ENCODE results near the gene FCRLA. TPM values are rescaled to one million over a fixed set of nuclear protein-coding genes. Genes with fewer than 3 reads are reported as not detected.
A peak's percentile ranks its signal among the peaks of the same experiment; 100 is the strongest.
"Not testable (repeated sequence)": the region's sequence is repeated elsewhere in the genome, so short reads cannot be mapped to it uniquely, and the experiment has no call there.

The FCRLA gene
- total RNA-seq, 2 experiments from 2014 or later = 0.35 to 0.56 TPM

DNA sequence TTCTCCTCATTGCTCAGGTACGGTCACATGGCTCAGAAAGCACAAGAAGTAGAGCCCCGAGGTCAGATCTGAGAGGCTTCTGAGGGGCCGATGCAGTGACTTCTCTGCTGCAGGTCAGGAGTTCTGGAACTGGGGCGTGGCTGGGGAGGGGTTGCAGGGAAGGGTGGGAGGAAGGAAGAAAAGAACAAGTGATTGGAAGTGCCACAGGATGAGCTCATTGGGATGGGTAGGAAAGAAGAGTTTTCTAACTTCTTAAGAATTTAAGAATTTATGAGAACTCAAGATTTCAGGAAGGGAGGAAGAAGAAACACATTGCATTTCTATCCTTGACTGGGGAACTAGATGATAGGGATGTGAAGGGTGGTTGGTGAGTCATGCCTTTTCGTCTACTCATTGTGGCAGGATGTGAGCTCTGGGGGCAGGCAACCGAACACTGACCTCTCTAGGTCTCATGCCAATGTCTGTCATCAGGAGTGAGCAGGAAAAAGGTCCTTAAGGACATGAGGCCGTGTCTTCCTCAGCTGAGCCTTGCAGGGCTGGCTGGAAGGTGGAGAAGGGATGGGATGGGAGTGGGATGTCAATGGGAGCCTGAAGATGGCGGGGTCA is 14.8 kb downstream of the FCRLA start:
- no peak for DNase-seq
- peaks cover 32% of the 10 kb centered on the region for H3K4me1 Mint-ChIP-seq
- H3K27ac Mint-ChIP-seq = no peak overlapping the region
- H3K36me3 Mint-ChIP-seq = no peaks in the 10 kb centered on the region
- H3K9me3 Mint-ChIP-seq = no peaks in the 10 kb centered on the region
- H3K27me3 Mint-ChIP-seq = peaks cover 30% of the 10 kb centered on the region
- H3K4me3 Mint-ChIP-seq = no peak overlapping the region

DNA sequence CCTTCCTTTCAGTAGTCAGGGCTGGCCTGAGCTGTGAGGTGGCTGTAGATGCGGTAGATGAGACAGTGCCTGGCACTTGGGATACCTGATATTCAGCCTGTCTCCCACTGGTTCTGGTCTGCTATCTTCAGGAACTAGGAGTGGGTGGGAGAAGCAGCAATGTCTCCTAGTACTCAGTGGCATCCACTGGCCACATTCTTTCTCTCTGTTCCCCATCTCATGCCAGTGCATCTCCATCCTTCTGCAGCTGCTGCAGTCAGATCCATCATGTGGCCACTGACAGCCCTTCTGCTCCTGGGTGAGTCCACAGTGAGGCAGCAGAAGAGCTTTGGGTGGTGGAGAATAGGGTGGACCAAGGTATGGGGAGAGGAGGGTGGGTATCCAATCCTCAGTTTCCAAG is 15.4 kb downstream of the FCRLA start:
- Mint-ChIP-seq H3K36me3 (no peaks in the 10 kb centered on the region), H3K27me3 (peaks cover 30% of the 10 kb centered on the region), H3K27ac (no peak overlapping the region), H3K9me3 (no peaks in the 10 kb centered on the region), H3K4me1 (peaks cover 32% of the 10 kb centered on the region), H3K4me3 (no peak overlapping the region)
- DNase-seq = no peak

DNA sequence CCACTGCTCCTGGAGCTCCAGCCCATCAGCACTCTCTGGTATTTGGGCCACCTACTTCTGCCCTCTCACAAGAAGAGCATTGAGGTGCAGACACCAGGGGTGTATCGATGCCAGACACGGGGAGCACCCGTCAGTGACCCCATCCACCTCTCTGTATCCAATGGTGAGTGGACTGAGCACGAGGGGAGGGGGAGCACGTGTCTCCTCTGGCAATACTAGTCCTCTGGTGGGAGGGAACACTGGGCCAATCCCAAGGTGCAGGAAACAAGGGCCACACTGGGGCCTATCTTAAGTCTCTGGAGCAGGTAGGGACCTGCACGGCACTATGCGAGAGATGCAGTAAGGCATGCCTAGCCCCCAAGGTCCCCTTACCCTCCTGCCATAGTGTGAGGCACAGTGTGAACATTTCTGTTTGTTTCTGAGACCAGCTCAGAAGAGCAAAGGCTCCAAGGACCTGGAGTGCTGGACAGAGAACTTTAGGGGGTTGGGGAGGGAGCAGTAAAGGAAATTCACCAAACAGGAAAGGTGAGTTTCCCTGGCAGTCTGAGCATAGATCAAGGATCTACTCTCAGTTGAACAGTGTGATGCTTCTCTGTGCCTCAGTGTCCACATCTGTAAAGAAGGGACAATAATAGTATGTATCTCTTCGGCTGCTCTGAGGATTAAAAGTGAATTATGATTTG is 16.6 kb downstream of the FCRLA start:
- H3K27me3 Mint-ChIP-seq = peaks cover 27% of the 10 kb centered on the region
- peaks cover 42% of the 10 kb centered on the region for H3K4me1 Mint-ChIP-seq
- H3K9me3 Mint-ChIP-seq = no peaks in the 10 kb centered on the region
- no peak overlapping the region for H3K27ac Mint-ChIP-seq
- H3K36me3 Mint-ChIP-seq = no peaks in the 10 kb centered on the region
- no peak for DNase-seq
- H3K4me3 Mint-ChIP-seq = no peak overlapping the region

DNA sequence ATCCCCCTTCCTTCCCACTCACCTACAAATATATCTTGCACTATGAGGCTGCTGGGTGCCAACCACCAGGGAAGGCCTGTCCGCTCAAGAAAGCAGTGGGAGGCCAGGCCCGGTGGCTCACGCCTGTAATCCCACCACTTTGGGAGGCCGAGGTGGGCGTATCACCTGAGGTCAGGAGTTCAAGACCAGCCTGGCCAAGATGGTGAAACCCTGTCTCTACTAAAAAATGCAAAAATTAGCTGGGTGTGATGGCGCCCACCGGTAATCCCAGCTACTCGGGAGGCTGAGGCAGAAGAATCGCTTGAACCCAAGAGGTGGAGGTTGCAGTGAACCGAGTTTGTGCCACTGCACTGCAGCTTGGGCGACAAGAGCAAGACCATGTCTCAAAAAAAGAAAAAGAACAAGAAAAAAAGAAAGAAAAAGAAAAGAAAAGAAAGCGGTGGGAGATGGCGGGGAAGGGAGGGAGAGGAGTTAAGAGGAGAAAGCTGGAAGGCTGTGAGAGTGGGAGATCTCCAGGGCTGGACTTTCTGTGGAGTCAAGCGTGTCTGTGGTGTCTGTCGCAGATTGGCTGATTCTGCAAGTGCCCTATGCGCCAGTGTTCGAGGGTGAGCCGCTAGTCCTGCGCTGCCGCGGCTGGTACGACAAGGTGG is 18.4 kb downstream of the FCRLA start:
- H3K36me3 Mint-ChIP-seq, H3K9me3 Mint-ChIP-seq, DNase-seq: not testable (repeated sequence)
- Mint-ChIP-seq H3K4me3 (peak overlapping the region; percentile 93), H3K27ac (peak overlapping the region; percentile 82), H3K27me3 (peaks cover 27% of the 10 kb centered on the region), H3K4me1 (peaks cover 52% of the 10 kb centered on the region)

DNA sequence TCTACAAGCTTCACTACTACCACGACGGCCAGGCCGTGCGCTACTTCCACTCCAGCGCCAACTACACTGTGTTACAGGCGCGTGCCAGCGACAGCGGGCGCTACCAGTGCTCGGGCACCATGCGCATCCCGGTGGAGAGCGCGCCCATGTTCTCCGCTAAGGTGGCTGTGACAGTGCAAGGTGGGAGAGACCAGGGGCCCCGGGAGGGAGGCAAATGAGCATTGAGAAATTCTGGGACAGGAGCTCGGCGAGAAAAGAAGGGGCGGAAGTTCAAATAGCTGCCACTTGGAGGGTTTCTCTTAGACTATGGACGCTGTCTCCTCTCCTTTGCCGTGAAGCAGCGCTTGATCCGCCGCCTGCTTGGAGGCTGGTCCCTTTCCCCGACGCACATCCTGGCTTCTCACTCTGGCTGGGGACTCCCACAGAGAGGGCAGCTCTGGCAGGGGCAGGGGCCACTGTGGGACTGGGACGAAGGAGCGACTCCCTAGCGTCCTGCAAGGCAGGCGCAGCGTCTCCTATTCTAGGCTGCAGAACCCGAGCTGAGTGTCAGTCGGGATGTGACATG is 19.0 kb downstream of the FCRLA start:
- peaks cover 58% of the 10 kb centered on the region for H3K4me1 Mint-ChIP-seq

DNA sequence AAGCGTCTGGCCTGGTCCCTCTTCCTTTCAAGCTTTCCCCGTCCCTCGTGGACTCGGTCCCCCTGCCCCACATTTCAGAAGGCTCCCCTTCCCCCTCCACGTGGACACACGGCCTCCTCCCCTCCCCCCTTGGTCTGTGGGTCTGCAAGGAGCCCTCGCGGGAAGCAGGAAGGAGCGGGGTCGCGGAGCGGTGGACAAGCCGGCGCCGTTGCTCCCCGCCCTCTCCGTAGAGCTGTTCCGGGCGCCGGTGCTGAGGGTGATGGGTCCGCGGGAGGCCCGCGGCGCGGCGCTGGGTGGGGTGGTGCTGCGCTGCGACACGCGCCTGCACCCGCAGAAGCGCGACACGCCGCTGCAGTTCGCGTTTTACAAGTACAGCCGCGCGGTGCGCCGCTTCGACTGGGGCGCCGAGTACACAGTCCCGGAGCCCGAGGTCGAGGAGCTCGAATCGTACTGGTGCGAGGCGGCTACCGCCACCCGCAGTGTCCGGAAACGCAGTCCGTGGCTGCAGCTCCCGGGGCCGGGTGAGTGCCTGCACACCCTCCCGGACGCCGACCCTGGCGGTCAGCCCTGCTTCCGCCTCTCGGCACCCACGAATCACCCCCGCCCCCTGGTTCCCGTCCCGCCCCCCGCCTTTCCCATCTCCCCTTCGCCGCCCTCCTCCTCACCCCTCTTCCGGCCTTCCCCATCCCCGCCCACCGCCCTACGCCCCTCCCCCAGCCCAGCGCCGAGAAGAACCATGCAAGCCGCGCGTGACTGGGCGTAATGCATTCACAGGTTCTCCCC is 19.6 kb downstream of the FCRLA start:
- Mint-ChIP-seq H3K27ac (peak overlapping the region; percentile 82), H3K36me3 (no peaks in the 10 kb centered on the region), H3K4me3 (peak overlapping the region; percentile 93), H3K9me3 (no peaks in the 10 kb centered on the region), H3K4me1 (peaks cover 62% of the 10 kb centered on the region), H3K27me3 (peaks cover 26% of the 10 kb centered on the region)
- DNase-seq = peak; percentile 65

More for the DNA sequence above, 19.0 kb downstream of the FCRLA start:
- peaks cover 27% of the 10 kb centered on the region for H3K27me3 Mint-ChIP-seq
- H3K27ac Mint-ChIP-seq = peak overlapping the region; percentile 82
- peak; percentile 40 for DNase-seq
- no peaks in the 10 kb centered on the region for H3K36me3 Mint-ChIP-seq
- peak overlapping the region; percentile 93 for H3K4me3 Mint-ChIP-seq
- no peaks in the 10 kb centered on the region for H3K9me3 Mint-ChIP-seq

DNA sequence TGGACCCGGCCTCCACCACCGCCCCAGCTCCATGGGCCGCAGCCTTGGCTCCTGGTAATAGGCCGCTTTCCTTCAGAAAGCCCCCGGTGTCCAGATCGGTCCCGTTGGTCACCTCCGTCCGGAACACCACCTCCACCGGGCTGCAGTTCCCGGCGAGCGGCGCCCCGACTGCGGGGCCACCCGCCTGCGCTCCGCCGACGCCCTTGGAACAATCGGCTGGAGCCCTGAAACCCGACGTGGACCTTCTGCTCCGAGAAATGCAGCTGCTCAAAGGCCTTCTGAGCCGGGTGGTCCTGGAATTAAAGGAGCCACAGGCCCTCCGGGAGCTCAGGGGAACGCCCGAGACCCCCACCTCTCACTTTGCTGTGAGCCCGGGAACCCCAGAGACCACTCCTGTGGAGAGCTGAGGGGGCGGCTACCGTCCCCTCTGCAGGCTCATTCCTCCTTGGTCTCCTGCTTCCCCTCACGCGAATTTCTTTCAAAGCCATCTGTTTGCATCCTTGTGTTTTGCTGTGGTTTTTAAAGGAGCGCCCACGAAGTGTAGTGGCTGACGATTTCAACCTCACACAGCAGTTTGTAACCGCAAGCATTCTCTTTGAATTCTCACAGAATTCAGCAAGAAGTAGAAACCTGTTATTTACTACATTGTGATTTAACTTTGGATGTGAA is 20.4 kb downstream of the FCRLA start:
- Mint-ChIP-seq H3K36me3 (no peaks in the 10 kb centered on the region), H3K27me3 (peaks cover 22% of the 10 kb centered on the region), H3K27ac (peak overlapping the region; percentile 86), H3K4me1 (peaks cover 57% of the 10 kb centered on the region), H3K4me3 (peak overlapping the region; percentile 93), H3K9me3 (no peaks in the 10 kb centered on the region)
- peak; percentile 52 for DNase-seq

DNA sequence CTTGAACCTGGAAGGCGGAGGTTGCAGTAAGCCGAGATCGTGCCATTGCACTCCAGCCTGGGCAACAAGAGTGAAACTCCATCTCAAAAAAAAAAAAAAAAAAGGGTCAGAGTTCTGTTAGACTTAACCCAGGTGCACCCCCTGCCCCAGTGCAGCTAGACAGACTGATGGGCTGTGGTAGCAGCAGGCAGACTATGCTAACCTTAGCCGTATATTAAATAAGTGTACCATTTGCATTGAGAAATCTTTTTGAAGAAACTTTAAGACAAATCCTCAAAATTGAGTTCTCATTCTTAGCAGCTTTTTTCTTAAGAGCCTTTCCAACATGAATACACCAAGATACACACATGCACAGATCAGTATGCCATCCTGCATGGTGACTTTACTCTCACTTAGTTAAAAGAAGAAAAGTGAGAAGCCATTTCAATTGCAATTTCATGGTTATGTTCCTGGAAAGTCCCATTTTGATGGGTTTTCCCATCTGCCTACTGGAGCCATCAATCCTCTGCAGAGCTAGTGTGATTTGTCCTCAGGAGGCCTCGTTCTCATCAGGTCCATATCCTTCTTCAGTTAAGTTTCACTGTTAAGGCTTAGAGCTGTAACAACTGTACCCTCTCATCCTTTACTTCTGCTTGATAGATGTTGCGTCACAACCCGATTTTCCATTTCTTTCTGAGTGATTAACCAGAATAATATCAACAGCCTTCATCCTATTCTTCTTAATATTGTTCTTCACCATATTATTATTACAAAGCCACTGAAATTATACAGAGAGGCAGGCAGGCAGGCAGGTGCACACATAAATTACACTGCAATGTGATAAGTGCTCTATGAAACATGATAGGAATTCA is 21.6 kb downstream of the FCRLA start:
- H3K36me3 Mint-ChIP-seq = no peaks in the 10 kb centered on the region
- H3K27me3 Mint-ChIP-seq = peaks cover 15% of the 10 kb centered on the region
- DNase-seq = no peak
- peak overlapping the region; percentile 3 for H3K27ac Mint-ChIP-seq
- peaks cover 56% of the 10 kb centered on the region for H3K4me1 Mint-ChIP-seq
- H3K4me3 Mint-ChIP-seq = no peak overlapping the region
- no peaks in the 10 kb centered on the region for H3K9me3 Mint-ChIP-seq

DNA sequence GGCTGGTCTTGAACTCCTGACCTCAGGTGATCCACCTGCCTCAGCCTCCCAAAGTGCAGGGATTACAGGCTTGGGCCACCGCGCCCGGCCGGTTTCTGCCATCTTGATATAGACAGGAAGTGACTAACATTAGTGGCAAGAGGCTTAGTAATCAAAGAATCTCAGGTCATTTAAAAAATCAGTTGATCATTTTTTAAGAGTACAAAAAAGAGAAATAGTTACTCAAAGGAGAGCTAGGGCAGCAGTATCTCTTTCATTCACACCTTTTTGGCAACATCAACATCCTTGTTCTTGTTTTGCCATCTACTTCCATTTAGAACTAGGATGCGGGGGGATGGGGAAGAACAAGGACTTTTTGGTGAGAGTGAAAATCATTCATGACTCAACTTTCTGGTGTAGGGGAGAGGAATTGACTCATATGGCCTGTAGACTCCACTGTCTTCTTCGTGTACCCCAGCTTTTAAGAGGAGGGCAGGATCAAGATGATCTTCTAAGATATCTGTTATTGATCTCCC is 23.1 kb downstream of the FCRLA start:
- peaks cover 51% of the 10 kb centered on the region for H3K4me1 Mint-ChIP-seq
- peak overlapping the region; percentile 24 for H3K4me3 Mint-ChIP-seq
- H3K9me3 Mint-ChIP-seq = no peaks in the 10 kb centered on the region
- H3K27me3 Mint-ChIP-seq = peaks cover 9% of the 10 kb centered on the region
- DNase-seq = peak; percentile 33
- H3K36me3 Mint-ChIP-seq = no peaks in the 10 kb centered on the region
- H3K27ac Mint-ChIP-seq = peak overlapping the region; percentile 89

DNA sequence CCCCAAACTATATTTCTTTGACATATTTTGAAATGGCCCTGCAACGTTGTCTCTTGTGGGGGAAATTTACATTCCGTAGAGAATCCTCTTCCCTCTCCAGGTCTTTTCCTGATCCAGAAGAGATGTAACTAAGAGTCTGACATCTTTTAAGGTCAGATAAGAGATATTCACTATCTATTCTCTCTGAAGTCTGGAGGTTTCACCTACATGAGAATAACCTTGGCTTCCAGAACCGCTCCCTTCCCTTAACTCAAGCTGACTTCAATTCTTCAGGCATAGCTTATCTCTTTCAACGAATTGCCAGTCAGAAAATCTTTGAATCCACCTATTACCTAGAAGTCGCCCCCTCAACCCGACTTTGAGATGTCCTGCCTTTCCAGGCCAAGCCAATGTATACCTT is 24.2 kb downstream of the FCRLA start:
- peaks cover 49% of the 10 kb centered on the region for H3K4me1 Mint-ChIP-seq
- H3K27me3 Mint-ChIP-seq = peaks cover 5% of the 10 kb centered on the region
- H3K36me3 Mint-ChIP-seq = no peaks in the 10 kb centered on the region
- H3K27ac Mint-ChIP-seq = no peak overlapping the region
- DNase-seq = no peak
- no peaks in the 10 kb centered on the region for H3K9me3 Mint-ChIP-seq
- H3K4me3 Mint-ChIP-seq = no peak overlapping the region

DNA sequence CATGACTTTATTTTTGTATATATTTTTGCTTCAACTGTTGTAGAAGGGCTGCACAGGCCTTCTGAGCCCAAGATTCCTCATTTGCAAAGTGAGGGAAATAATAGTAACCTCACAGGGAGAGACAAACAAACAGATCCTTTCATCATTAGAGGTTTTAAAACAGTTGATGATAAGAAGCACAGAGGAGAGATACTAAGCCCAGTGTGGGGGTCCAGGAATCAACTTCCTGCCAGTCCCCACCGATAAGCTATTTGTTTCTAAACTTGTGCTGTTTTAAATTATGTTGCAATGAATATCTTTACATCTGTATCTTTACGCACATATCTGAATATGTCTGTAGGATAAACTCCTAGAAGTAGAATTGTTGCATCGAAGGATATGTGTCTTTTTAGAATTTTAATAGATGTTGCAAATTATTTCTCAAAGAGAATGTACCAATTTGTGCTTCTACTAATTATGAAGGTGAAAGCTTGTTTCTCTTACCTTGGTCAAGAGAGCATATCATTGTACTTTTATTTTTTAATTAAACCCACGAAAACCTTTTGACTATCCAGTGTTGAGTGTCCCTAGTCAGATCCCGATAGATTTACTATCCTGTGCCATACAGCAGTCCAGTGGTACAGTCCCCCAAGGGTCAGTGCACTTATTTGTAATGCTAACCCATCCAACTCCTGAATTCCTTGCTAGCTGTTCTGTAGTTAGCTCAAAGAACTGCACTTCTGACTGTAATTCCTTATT is 25.1 kb downstream of the FCRLA start:
- Mint-ChIP-seq H3K27me3 (peaks cover 5% of the 10 kb centered on the region), H3K4me3 (no peak overlapping the region), H3K36me3 (no peaks in the 10 kb centered on the region), H3K4me1 (peaks cover 54% of the 10 kb centered on the region), H3K27ac (no peak overlapping the region), H3K9me3 (no peaks in the 10 kb centered on the region)
- no peak for DNase-seq

DNA sequence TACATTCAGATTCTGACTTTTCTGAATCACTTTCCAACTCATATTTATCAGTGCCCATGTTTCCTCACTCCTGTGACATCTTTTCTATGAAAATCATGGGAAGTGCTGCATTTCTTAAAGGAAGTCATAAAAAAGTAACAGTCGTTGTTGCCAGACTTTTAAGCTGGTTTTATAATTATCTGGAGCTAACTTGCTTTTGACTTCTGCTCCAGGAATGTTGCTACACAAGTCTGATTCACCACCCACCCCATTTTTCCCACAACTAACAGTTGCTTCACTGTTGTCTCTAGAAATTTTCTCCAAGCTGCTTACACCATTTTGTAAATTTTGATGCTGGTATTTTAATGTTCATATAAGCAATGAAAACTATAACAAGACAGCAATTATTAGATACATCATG is 26.5 kb downstream of the FCRLA start:
- peaks cover 44% of the 10 kb centered on the region for H3K4me1 Mint-ChIP-seq

DNA sequence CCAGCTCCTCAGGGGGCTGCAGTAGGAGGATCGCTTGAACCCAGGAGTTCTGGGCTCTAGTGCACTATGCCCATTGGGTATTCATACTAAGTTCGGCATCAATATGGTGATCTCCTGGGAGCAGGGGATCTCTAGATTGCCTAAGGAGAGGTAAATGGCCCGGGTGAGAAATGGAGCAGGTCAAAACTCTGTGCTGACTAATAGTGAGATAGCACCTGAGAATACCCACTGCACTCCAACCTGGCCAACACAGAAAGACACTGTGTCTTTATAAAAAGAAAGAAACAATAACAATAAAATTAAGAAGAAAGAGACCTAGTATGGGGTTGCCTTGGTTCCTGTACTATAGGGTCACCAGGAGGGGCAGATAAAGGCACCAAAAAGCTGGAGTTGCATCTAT is 28.8 kb downstream of the FCRLA start:
- Mint-ChIP-seq H3K9me3 (no peaks in the 10 kb centered on the region), H3K27ac (no peak overlapping the region), H3K27me3 (peaks cover 5% of the 10 kb centered on the region), H3K36me3 (no peaks in the 10 kb centered on the region), H3K4me1 (peaks cover 40% of the 10 kb centered on the region), H3K4me3 (no peak overlapping the region)
- DNase-seq = no peak

More for the DNA sequence above, 26.5 kb downstream of the FCRLA start:
- Mint-ChIP-seq H3K4me3 (no peak overlapping the region), H3K27ac (no peak overlapping the region), H3K27me3 (peaks cover 5% of the 10 kb centered on the region), H3K36me3 (no peaks in the 10 kb centered on the region), H3K9me3 (no peaks in the 10 kb centered on the region)
- no peak for DNase-seq
